ENCODE data around the gene DMKN.
A peak's percentile ranks its signal among the peaks of the same experiment; 100 is the strongest.

Gene DMKN

DNA sequence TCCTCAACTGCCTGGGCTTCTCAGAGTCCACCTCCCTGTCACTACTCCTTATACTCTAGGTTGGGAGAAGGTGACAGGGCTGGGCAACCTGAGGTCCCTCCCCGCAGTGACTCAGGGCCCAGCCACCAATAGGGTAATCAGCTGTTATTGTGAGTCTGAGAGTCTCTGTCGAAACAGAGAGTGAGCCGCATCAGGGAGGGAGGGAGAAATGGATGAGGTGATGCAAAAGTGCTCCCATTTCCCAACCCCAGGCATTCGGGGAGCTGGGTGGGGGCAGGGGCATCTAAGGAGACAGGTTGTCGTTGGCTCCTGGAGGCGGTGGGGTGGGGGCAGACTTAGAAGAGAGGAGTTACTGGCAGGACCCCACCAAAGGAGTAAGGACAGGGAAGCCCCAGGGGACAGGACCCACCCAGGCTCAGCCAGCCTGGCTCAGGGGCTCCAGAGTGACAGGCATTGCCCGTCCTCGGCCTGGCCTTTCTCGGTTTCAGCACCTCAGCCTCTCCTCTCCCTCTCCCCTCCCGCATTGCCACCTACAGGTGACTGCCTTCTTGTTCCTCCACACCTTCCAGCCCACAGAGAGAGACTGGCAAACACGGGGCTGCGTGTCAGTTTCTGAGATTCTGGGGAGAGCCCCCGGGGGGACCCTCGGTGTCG lies at the start of gene DMKN:
Gene DMKN (minus strand): TSS at position 22 of the 654 bp plus-strand sequence. CDS start 174 bp downstream, outside the sequence.
- no peak for DNase-seq (ENCODE audit: low read depth)

DNA sequence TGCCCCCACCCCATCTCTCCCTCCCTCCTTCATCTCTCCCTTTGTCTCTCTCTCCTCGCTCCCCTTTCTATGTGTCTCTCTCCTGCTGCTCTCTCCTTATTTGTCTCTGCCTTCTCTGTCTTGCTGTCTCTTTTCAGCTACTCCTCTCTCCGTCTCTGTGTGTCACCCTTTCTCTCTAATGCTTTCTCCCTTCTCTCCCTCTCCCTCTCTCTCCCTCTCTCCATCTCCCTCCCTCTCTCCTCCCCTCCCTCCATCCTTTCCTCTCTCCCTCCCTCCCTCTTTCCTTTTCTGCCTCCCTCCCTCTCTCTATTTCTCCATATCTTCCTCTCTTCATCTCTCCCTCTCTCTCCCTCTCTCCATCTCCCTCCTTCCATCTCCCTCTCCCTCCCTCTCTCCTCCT lies 49.3 kb upstream of the DMKN start:
- no peak for DNase-seq (ENCODE audit: low read depth)

- no peak for DNase-seq (ENCODE audit: low read depth)
These were observed 48.9 kb upstream of the DMKN start for GRCh38 chr19:35562336-35562735.

DNA sequence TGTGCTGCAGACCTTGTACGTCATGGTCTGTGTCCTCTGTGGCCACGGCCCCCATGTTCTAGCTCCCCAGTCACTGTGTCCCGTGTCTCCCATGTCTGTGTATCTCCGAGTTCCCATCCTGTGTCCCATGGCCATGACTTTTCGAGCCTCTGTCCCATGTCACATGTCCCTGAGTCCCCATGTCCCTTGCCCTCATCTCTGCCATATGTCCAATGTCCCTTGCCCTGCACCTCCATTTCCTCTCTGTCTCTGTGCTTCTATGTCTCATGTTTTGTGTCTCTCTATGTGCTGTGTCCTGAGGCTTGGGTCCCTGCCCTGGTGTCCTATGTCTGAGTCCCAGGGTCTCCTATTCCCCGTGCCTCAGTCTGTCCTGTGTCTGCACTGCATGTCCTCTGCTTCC lies 48.0 kb upstream of the DMKN start:
- DNase-seq (ENCODE audit: low read depth), result no peak

- DNase-seq (ENCODE audit: low read depth), result no peak
These were observed 47.2 kb upstream of the DMKN start for GRCh38 chr19:35560677-35561076.

GRCh38 chr19:35560271-35560670 lies 46.8 kb upstream of the DMKN start:
- no peak for DNase-seq (ENCODE audit: low read depth)

DNA sequence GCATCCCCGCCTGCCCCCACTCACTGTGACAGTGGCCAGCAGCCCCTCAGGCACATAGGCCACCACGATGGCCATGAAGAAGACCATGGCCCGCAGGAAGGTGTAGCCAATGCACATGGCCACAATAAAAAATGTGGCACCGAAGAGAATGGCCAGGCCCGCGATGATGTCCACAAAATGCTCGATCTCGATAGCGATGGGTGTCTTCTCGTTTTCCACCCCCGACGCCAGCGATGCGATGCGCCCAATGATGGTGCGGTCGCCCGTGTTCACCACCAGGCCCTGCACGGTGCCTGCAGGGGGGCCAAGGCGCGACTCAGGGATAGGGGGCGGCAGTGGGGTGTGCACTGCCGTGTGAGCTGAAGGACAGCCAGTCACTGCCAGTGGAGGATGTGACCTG lies 46.3 kb upstream of the DMKN start:
- DNase-seq (ENCODE audit: low read depth), result no peak

DNA sequence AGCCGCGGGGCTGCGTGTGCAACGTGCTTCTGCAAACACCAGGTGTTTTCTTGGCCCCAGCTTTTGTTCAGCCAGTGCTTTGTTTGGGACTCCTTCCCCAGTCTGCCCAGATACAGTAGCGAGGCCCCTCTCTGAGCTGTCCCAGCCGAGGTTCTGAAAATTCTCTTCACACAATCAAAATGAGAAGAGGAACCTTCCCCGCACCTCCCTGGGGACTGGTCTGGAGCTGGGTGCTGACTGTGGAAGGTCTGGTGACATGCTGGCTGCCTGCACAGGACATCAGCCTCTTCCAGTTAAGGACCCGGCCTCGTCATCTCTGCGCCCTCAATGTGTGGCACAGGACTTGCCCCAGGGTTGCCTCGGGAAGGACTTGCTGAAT lies 45.8 kb upstream of the DMKN start:
- DNase-seq (ENCODE audit: low read depth), result no peak

DNA sequence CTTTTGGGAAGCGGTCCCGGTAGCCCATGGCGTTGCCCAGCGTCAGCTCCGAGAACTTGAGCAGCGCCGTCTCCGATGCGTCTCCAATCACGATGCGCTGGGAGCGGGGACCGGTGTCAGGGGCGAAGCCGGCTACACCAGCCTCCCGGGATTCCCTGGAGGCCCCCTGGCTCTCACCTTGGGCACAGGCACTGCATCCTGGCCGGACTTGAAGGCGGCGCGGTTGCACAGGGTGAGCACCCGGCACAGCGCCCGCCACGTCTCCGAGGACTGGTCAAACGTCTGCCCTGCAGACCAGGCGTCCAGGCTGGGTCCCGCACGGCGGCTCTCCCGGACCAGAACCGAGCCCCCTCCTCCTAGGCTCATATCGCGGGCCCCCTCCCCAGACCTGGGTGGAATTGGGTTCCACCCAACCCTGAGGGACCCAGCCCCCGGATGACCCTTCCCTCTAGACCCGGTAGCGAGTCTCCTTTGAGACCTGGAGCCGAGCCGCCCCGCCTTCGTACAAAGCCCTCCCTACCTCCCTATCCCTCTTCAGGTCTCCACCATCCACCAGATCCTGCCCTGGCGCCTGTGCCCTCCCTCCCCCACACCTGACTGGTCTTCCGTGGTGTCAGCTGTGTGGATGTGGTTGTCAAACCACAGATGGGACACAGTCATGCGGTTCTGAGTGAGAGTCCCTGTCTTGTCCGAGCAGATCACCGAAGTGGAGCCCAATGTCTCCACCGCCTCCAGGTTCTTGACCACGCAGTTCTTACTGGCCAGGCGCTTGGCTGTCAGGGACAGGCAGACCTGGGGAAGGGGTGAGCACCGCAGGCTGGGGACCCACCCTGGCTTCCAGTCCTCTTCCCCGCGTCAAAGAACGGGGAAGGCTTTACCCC lies 45.2 kb upstream of the DMKN start:
- DNase-seq (ENCODE audit: low read depth), result no peak

DNA sequence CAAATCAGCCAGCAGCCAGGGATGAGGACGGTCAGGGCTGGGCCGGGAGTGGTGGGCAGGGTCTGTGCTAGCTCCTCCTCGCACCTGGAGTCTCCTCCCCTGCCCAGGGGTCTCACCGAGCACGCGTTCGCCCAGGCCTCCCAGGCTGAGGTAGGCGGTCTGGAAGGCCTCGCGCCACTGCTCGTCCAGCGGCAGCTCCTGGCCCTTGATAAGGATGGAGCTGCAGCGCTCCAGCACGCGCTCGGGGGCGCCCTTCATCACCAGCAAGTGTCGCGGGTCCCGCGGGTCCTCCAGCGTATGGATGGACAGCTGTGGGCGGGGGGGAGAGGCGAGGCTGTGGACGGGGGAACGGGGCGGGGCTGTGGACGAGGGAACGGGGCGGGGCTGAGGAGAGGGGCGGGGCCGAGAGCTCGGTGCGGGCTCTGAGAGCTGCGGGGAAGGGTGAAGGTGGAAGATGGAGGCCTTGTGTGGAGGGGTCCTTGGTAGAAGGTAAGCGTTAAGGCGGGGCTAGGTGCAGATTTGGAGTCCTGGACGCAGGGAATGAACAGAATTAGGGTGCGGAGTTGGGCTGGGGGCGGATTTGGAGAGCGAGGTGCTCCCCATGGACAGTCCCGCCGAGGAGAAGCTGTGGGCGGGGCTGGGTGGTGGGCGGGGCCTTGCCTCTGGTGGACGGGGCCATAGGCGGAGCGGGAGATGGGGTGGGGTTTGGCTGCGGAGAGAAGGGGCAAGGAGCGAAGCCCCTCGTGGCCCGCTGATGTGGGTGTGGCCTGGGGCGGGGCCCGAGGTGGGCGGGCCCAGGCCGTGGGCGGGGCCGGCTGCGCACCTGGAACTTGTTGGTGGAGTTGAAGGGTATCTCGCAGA lies 44.3 kb upstream of the DMKN start:
- no peak for DNase-seq (ENCODE audit: low read depth)

DNA sequence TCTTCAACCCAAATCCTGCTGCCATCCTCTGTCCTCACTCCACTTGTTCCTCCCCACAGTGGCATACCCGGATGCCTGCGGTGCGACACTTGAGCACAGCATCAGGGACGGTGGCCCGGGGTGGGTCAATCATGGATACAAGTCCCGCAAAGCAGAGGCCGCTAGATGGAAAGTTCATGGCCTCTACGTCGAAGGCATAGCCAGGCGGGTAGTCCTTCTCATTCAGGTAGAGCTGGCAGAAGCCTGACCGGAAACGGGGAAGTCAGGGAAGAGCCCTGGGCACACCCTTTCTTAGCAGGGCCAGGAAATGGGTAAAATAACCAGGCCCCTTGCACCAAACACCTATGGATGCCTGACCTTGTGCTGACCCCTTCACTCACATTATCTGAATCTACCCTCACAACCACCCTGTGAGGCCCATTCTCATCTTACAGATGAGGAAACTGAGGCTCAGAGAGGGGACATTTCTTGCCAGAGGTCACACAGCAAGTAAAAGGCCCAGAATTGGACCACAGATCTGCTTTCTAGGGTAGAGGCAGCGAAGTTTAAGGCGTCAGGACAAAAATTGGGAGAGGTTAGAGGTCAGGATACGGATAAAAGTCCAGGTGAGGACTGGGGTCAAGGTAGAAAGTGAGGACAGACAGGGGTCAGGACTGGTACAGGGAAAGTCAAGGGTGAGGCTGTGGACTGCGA lies 43.5 kb upstream of the DMKN start:
- DNase-seq (ENCODE audit: low read depth), result no peak

GRCh38 chr19:35556025-35556590 lies 42.7 kb upstream of the DMKN start:
- DNase-seq (ENCODE audit: low read depth), result no peak

DNA sequence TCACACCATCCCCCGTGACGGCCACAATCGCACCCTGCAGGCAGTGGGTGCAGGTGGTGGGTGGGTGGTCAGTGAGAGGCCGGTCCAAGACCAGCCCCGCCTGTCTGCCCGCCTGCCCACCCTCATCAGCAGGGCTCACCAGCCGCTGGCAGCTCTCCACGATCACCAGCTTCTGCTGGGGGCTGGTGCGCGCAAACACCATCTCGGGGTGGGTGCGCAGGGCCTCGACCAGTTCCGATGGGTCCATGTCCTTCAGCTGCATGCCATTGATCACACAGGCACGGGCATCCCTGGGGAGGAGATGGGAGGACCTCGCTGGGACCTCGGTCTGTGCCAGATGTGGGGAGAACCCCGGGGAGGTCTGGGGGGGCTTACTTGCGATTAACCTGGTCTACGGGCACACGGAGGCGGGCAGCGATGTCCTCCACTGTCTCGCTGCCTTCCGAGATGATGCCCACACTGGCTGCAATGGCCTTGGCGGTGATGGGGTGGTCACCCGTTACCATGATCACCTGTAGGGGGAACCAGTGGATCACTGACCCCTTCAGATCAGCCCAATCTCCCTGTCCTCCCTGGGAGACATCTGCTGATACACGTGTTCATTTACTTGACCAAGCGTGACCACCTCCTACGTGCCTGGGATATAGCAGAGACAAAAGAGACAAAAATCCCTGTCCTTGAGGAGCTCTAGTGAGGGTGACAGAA lies 42.0 kb upstream of the DMKN start:
- DNase-seq (ENCODE audit: low read depth), result peak; percentile 34

DNA sequence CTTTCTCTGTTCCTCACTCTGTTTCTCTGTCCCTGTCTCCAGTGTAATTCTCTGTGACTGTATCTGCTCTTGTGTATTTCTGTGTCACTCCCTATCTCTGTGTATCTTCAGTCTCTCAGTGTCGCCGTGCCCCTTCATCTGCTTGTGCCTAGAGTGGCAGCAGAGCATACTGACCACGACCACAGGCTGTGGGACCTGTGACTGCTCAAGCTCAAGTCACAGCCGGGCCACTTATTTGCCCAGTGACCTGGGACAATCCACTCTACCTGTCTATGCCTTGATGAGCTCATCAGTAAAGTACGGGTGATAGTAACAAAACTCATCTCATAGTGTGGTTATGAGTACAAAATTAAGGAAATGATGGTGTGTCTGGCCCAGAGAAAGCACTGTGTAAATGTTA lies 40.6 kb upstream of the DMKN start:
- no peak for DNase-seq (ENCODE audit: low read depth)

GRCh38 chr19:35553385-35554000 lies 40.0 kb upstream of the DMKN start:
- no peak for DNase-seq (ENCODE audit: low read depth)

DNA sequence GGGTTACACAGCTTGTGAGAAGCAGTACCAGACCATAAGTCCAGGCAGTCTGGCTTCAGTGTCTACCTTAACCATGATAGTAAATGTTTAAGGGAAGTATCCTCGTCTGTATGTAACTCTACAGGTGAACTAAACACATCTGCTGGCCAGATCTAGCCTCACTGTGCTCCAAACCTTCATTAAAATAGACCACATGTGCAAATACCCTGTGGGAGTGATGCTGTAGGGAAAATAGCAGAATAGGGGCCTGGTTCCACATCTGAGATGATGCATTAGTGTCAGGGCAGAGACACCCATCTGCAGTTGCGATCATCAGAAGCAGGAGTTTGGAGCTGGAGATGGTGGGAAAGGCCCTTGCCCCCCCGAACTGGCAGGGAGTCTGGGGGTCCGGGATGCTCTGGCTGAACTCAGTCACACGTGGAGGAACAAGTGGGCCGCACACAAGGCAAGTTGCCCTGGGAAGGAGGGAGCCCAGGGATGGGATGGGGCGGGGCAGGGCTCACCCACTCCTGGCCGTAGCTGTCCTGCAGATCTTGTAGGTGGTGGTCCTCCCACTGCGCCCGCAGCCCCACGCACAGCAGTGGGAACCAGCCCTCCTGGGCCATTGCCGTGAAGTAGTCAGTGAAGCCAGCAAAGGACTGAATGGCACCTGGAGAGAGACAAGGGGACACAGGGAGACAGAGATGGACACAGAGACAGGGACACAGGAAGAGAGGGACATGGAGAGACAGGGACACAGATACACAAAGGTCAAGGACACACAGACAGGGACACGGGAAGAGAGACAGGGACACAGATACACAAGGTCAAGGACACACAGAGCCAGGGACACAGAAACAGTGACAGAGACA lies 39.3 kb upstream of the DMKN start:
- DNase-seq (ENCODE audit: low read depth), result no peak

GRCh38 chr19:35551091-35551810 lies 37.8 kb upstream of the DMKN start:
- no peak for DNase-seq (ENCODE audit: low read depth)

DNA sequence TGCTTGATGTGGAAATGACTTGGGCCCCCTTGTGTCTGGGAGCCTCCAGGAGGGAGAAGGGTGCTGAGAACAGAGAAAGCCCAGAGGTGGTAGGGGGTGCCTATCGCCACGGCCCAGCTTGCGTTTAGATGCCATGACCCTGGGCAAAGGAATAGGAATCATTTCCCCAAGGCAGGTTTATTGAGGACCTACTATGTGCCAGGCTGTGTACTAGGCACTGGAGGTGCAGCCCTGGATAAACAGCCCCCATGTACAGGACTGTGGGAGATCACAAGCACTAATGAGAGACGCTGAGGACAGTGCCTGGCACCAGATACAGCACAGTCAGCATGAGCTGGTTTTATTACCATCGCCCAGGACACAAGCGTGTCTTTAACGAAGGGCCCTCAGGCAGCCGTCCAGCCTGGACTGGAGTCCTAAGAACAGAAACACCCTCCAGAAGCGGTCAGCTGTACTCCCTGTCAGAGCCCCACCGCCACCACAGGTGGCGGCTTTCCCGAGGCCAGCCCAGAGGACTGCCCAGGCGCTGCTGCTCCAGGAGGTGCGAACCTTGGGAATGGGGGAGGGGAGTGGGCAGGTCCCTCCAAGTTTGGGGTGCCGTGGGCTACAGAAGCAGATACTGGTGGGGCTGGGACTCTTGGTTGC lies 36.6 kb upstream of the DMKN start:
- DNase-seq (ENCODE audit: low read depth), result no peak
